Neuronal stem cell (in vitro differentiated cells): ENCODE measurements around the gene KLK10. TPM values are rescaled to one million over a fixed set of nuclear protein-coding genes. Genes with fewer than 3 reads are reported as not detected.

ENCODE experiments used
- DNase-seq: peaks from one replicate; pipeline ENCODE4 v3.0.0-alpha.2; 2013; ENCODE audit warnings: low spot score
- H2AFZ ChIP-seq: one replicate; pipeline ENCODE4 v1.6.1; 2013; ENCODE audit warnings: mild to moderate bottlenecking, low read length, inconsistent platforms
- H2AK5ac ChIP-seq: 2 replicates; pipeline ENCODE4 v1.6.1; 2013; ENCODE audit warnings: low read depth, mild to moderate bottlenecking, inconsistent platforms, low read length, moderate library complexity, mixed read lengths
- H2BK120ac ChIP-seq: 2 replicates; pipeline ENCODE4 v1.6.1; 2013; ENCODE audit warnings: low read depth, mild to moderate bottlenecking, inconsistent platforms, low read length, moderate library complexity, mixed read lengths
- H2BK12ac ChIP-seq: one replicate; pipeline ENCODE4 v1.6.1; 2013; ENCODE audit warnings: low read length, inconsistent platforms
- H2BK15ac ChIP-seq: 2 replicates; pipeline ENCODE4 v1.6.1; 2013; ENCODE audit warnings: mild to moderate bottlenecking, low read length, inconsistent platforms, mixed read lengths
- H2BK5ac ChIP-seq: one replicate; pipeline ENCODE4 v1.6.1; 2013; ENCODE audit warnings: inconsistent platforms, mild to moderate bottlenecking, low read length, moderate library complexity
- H3K14ac ChIP-seq: one replicate; pipeline ENCODE4 v1.6.1; 2013; ENCODE audit warnings: low read length, inconsistent platforms
- H3K18ac ChIP-seq: 2 replicates; pipeline ENCODE4 v1.6.1; 2013; ENCODE audit warnings: low read length, inconsistent platforms
- H3K23ac ChIP-seq: 2 replicates; pipeline ENCODE4 v1.6.1; 2013; ENCODE audit warnings: low read depth, mild to moderate bottlenecking, mixed read lengths, low read length, inconsistent platforms; ENCODE audit not compliant: poor library complexity
- H3K27ac ChIP-seq: replicated peaks from 3 replicates; pipeline ENCODE4 v1.5.1; 2013; ENCODE audit warnings: low read length, inconsistent platforms
- H3K27me3 ChIP-seq, 3 experiments: 2 replicates each; pipeline ENCODE4 v1.6.1; 2013; ENCODE audit warnings: low read length in 3 of 3, mild to moderate bottlenecking in 2 of 3, inconsistent platforms in 1 of 3, low read depth in 1 of 3, mixed read lengths in 1 of 3, moderate library complexity in 1 of 3; ENCODE audit not compliant: control insufficient read depth in 3 of 3, insufficient read depth in 3 of 3
- H3K36me3 ChIP-seq, 2 donors: replicated peaks in 1 of 2; 2 replicates each; pipeline ENCODE4 v1.6.1; 2013; ENCODE audit warnings: low read length in 2 of 2; ENCODE audit not compliant: control insufficient read depth in 2 of 2, insufficient read depth in 2 of 2
- H3K4ac ChIP-seq: 2 replicates; pipeline ENCODE4 v1.6.1; 2013; ENCODE audit warnings: inconsistent platforms, mild to moderate bottlenecking, low read length, moderate library complexity
- H3K4me1 ChIP-seq, 2 donors: 1 replicate in 1 of 2; 2 replicates in 1 of 2; pipeline ENCODE4 v1.6.1; 2013; ENCODE audit warnings: low read length in 2 of 2, low read depth in 1 of 2; ENCODE audit not compliant: control insufficient read depth in 2 of 2, insufficient read depth in 1 of 2
- H3K4me2 ChIP-seq: one replicate; pipeline ENCODE4 v1.6.1; 2013; ENCODE audit warnings: mild to moderate bottlenecking, low read length, inconsistent platforms; ENCODE audit not compliant: insufficient read depth, poor library complexity, severe bottlenecking
- H3K4me3 ChIP-seq, 2 donors: 2 replicates each; pipeline ENCODE4 v1.5.1; 2013; ENCODE audit warnings: low read length in 2 of 2, mild to moderate bottlenecking in 2 of 2, inconsistent platforms in 1 of 2, moderate library complexity in 1 of 2
- H3K79me1 ChIP-seq: one replicate; pipeline ENCODE4 v1.6.1; 2013; ENCODE audit warnings: low read depth, mild to moderate bottlenecking, inconsistent platforms, low read length, moderate library complexity
- H3K9ac ChIP-seq: one replicate; pipeline ENCODE4 v1.6.1; 2013; ENCODE audit warnings: mild to moderate bottlenecking, low read depth, low read length, inconsistent platforms; ENCODE audit not compliant: poor library complexity
- H3K9me3 ChIP-seq, 2 donors: replicated peaks in 1 of 2; 2 replicates each; pipeline versions ENCODE3 to v1.6.1; 2013; ENCODE audit warnings: low read length in 2 of 2, mild to moderate bottlenecking in 2 of 2, inconsistent platforms in 1 of 2, low read depth in 1 of 2, mixed read lengths in 1 of 2, moderate library complexity in 1 of 2; ENCODE audit not compliant: control insufficient read depth in 2 of 2, insufficient read depth in 1 of 2
- H4K8ac ChIP-seq: one replicate; pipeline ENCODE4 v1.6.1; 2013; ENCODE audit warnings: low read depth, mild to moderate bottlenecking, inconsistent platforms, low read length, moderate library complexity
- H4K91ac ChIP-seq: one replicate; pipeline ENCODE4 v1.6.1; 2013; ENCODE audit warnings: low read length, low read depth, mild to moderate bottlenecking, inconsistent platforms; ENCODE audit not compliant: poor library complexity
- WGBS, 2 donors: extraction: QIAGEN DNeasy Blood & Tissue Kit; methylation state at CpG; one replicate each; pipeline ENCODE4 v1.1.7; 2013; ENCODE audit warnings: missing lambda C conversion rate in 2 of 2, mixed read lengths in 1 of 2; ENCODE audit not compliant: insufficient read length in 2 of 2, insufficient replicate concordance in 1 of 2; ENCODE audit errors: extremely low coverage in 2 of 2; 5-methylcytosine and 5-hydroxymethylcytosine counted together
- polyA plus RNA-seq, 2 experiments: library from polyadenylated mRNA; stranded (reverse); fragments of 200-250 nt; gene quantifications; one replicate each; pipeline ENCODE4 v1.2.3, GENCODE V29; 2013

The KLK10 gene, protein sequence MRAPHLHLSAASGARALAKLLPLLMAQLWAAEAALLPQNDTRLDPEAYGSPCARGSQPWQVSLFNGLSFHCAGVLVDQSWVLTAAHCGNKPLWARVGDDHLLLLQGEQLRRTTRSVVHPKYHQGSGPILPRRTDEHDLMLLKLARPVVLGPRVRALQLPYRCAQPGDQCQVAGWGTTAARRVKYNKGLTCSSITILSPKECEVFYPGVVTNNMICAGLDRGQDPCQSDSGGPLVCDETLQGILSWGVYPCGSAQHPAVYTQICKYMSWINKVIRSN
- 0.86 TPM for polyA plus RNA-seq (2013, experiment 1 of 2)
- 0.61 TPM for polyA plus RNA-seq (2013, experiment 2 of 2)

DNA sequence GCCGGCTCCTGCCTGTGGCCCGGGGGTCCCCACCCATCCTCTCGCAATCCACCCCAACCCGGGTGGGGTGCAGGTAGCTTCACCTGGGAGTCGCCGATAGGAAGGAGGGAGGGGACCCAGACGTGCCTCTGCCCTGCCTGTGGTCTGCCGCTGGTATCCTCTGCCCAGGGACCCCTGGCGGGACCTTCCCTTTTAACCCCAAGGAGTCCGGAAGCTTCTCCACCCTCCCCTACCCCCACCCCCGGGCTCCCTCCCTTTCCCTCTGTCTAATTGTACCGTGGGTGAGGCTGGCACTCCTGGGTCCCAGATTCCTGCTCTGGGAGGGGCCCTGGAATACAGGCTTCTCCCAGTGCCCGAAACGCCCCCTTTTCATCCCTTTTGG, at the start of gene KLK10:
TSS of gene KLK10 (minus strand) at position 166 of the 382 bp plus-strand sequence. CDS start 579 bp downstream, outside the sequence.
- peak within 1 kb of the TSS; percentile 75 for H3K4me2 ChIP-seq
- peak within 1 kb of the TSS; percentile 72 for H3K9ac ChIP-seq
- H3K27ac ChIP-seq: no peak within 1 kb of the TSS
- peaks cover 11 to 80% (median 43%) of the 10 kb centered on the region in 3 experiments for H3K27me3 ChIP-seq
- no peaks in the 10 kb centered on the region for H3K36me3 ChIP-seq
- no peak within 1 kb of the TSS for H4K8ac ChIP-seq
- peaks cover 3% of the 10 kb centered on the region for H3K79me1 ChIP-seq
- peak within 1 kb of the TSS; percentile 35 for H2BK15ac ChIP-seq
- H2BK120ac ChIP-seq: no peak within 1 kb of the TSS
- H4K91ac ChIP-seq: no peak within 1 kb of the TSS
- H3K18ac ChIP-seq: peak within 1 kb of the TSS; percentile 78
- H3K4me1 ChIP-seq: peaks cover 0 to 8% of the 10 kb centered on the region in 2 donors
- H2AFZ ChIP-seq: peak within 1 kb of the TSS; percentile 29
- peaks cover 0 to 2% of the 10 kb centered on the region in 2 donors for H3K9me3 ChIP-seq
- WGBS, 2 donors: no CpG with 5 or more reads among the region's 14 CpGs
- peak within 1 kb of the TSS; percentile 31 for H3K14ac ChIP-seq
- no peak for DNase-seq
- peak within 1 kb of the TSS in 1 of 2 donors; percentile 70 for H3K4me3 ChIP-seq
- H2AK5ac ChIP-seq: peak within 1 kb of the TSS; percentile 70
- H2BK12ac ChIP-seq: peak within 1 kb of the TSS; percentile 73
- H3K4ac ChIP-seq: no peak within 1 kb of the TSS
- H2BK5ac ChIP-seq: no peak within 1 kb of the TSS
- H3K23ac ChIP-seq: peak within 1 kb of the TSS; percentile 91

DNA sequence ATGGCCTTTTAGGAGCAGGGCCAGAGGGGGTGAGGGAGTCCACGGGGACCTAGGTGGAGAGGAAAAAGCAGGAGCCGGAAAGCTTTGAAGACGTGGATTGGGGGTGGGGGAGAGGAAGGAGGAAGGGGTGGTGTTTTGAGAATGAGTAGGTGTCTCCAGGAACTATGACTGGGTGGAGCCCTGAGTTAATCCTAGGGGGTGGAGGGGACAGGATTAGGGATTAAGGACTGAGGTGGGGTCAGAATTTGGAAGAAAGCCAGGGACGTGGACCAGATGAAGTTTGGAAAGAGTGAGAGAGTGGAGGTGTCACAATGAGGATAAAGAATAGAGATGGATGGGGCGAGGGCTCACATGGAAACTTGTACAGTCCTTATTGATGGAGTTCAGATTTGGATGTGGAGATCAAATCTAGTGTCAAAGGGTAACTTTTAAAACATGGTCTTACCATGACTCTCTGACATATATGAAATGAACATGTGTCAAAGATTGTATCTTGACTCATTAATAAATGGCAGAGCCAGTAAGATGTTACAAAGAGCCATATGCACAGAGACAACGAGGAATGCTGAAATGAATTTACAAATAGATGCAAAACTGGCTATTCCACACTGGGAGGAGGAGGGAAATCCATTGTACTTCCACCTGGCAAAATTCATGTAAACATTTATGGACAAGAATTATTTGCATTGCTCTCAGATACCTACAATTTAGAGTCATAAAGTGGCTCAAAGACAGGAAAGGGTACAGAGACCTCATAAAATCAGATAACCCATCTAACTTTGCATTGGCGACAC, 47.1 kb upstream of the KLK10 start:
- Histone ChIP-seq H3K79me1 (no peaks in the 10 kb centered on the region), H3K27me3 (peaks cover 0 to 39% (median 17%) of the 10 kb centered on the region in 3 experiments), H3K14ac (no peak overlapping the region), H3K4me1 (peaks cover 3% of the 10 kb centered on the region in 2 donors), H2BK5ac (no peak overlapping the region), H3K36me3 (no peaks in the 10 kb centered on the region), H3K4ac (no peak overlapping the region), H3K9me3 (no peaks in the 10 kb centered on the region), H3K4me2 (no peak overlapping the region), H2BK15ac (no peak overlapping the region), H4K8ac (no peak overlapping the region), H4K91ac (no peak overlapping the region), H2AK5ac (no peak overlapping the region), H2BK12ac (no peak overlapping the region), H2BK120ac (no peak overlapping the region), H3K27ac (no peak overlapping the region), H3K18ac (no peak overlapping the region), H3K9ac (no peak overlapping the region), H3K4me3 (no peak overlapping the region), H3K23ac (no peak overlapping the region), H2AFZ (no peak overlapping the region)
- WGBS, 2 donors: 100% methylated on average over 1 of the region's 7 CpGs; no CpG with 5 or more reads in 1 of the 2 donors
- no peak for DNase-seq

DNA sequence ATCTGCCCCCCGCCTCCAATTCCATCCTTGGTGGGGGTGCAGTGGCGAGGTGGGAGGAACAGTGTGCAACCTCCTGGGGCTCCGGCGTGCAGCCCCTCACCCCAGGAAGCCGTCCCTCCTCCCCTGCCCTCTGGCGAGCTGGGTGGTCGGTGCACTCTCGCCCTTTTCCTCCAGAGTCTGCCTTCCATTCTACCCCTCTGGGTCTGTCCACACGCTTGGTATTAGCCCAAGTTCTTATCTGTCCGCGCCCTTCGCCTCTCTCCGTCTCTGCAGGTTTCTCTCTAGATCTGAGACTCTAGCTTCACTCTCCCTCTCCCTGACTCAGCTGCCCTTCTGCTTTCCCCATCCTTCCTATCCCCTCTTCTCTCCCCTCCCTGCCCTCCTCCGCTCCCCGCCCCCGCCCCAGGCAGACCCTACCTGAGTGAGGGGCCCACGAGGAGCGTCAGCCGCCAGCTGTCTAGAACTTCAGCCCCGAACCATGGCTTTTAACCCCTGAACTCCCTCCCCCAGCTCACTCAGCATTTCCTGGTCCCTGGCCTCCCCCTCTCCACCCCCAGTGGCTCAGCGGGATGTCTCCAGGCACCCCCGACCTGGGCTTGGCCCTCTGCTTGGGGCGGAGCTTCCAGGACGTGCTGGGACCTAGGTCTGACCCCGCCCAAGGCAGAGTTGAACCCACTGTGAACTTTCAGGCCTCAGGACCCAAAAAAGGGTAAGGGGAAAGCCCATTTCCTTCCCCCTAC, 45.9 kb upstream of the KLK10 start:
- H2AFZ ChIP-seq: peak overlapping the region; percentile 71
- no peak overlapping the region for H2BK120ac ChIP-seq
- peak overlapping the region; percentile 55 for H3K4me2 ChIP-seq
- no peak overlapping the region for H2BK5ac ChIP-seq
- H3K14ac ChIP-seq: no peak overlapping the region
- H3K4me3 ChIP-seq: peak overlapping the region in 1 of 2 donors; percentile 68
- H3K27ac ChIP-seq: no peak overlapping the region
- H2BK15ac ChIP-seq: no peak overlapping the region
- peak overlapping the region; percentile 23 for H3K23ac ChIP-seq
- H3K9me3 ChIP-seq: no peaks in the 10 kb centered on the region
- no peak overlapping the region for H4K91ac ChIP-seq
- peaks cover 0 to 39% (median 17%) of the 10 kb centered on the region in 3 experiments for H3K27me3 ChIP-seq
- H3K9ac ChIP-seq: no peak overlapping the region
- H4K8ac ChIP-seq: no peak overlapping the region
- H3K4ac ChIP-seq: no peak overlapping the region
- DNase-seq: no peak
- H3K36me3 ChIP-seq: no peaks in the 10 kb centered on the region
- no CpG with 5 or more reads among the region's 25 CpGs for WGBS, 2 donors
- H3K18ac ChIP-seq: no peak overlapping the region
- H2BK12ac ChIP-seq: no peak overlapping the region
- no peak overlapping the region for H2AK5ac ChIP-seq
- no peaks in the 10 kb centered on the region for H3K79me1 ChIP-seq
- H3K4me1 ChIP-seq: peaks cover 3% of the 10 kb centered on the region in 2 donors
